CD14-positive monocyte (primary cell): Measurements from ENCODE around the gene ARHGEF18. TPM values are rescaled to one million over a fixed set of nuclear protein-coding genes. Genes with fewer than 3 reads are reported as not detected.

ENCODE experiments used
- DNase-seq, 3 donors: peaks; one replicate each; pipeline ENCODE4 v3.0.0-alpha.2; 2011 to 2022
- H2AFZ ChIP-seq: 2 replicates; pipeline ENCODE4 v1.6.0; 2012; ENCODE audit warnings: mild to moderate bottlenecking, low read depth, low read length, inconsistent platforms; ENCODE audit not compliant: insufficient read depth, poor library complexity, severe bottlenecking
- H3K27ac ChIP-seq, 2 donors: 1 replicate in 1 of 2; 2 replicates in 1 of 2; pipeline ENCODE4 v1.5.1; 2012 to 2013; ENCODE audit warnings: low read length in 2 of 2, control low read depth in 1 of 2, inconsistent platforms in 1 of 2, low read depth in 1 of 2, mild to moderate bottlenecking in 1 of 2
- H3K27me3 ChIP-seq, 2 donors: one replicate each; pipeline versions ENCODE4 v1.6.0 to v1.6.1; 2011 to 2013; ENCODE audit warnings: low read length in 2 of 2; ENCODE audit not compliant: control insufficient read depth in 2 of 2, insufficient read depth in 2 of 2
- H3K36me3 ChIP-seq, 2 donors: replicated peaks in 1 of 2; 1 replicate in 1 of 2; 2 replicates in 1 of 2; pipeline versions ENCODE4 v1.5.1 to v1.6.1; 2012 to 2013; ENCODE audit warnings: low read length in 2 of 2, control low read depth in 1 of 2, inconsistent platforms in 1 of 2, mild to moderate bottlenecking in 1 of 2; ENCODE audit not compliant: insufficient read depth in 2 of 2, control insufficient read depth in 1 of 2
- H3K4me1 ChIP-seq, 2 donors: 1 replicate in 1 of 2; 2 replicates in 1 of 2; pipeline versions ENCODE4 v1.5.1 to v1.6.1; 2012 to 2013; ENCODE audit warnings: low read length in 2 of 2, control low read depth in 1 of 2, inconsistent platforms in 1 of 2, mild to moderate bottlenecking in 1 of 2, moderate library complexity in 1 of 2; ENCODE audit not compliant: insufficient read depth in 2 of 2, control insufficient read depth in 1 of 2
- H3K4me2 ChIP-seq: replicated peaks from 2 replicates; pipeline ENCODE3; 2012; ENCODE audit warnings: low read length, moderate library complexity, mild to moderate bottlenecking; ENCODE audit not compliant: poor library complexity, severe bottlenecking; ENCODE audit errors: extremely low read depth
- H3K4me3 ChIP-seq, 3 experiments: fragments of 200-600 bp in 1 of 3; sonication (generic) in 1 of 3; replicated peaks in 1 of 3; 1 replicate in 2 of 3; 2 replicates in 1 of 3; pipeline ENCODE4 v1.5.1; 2011 to 2013; ENCODE audit warnings: low read length in 3 of 3, mild to moderate bottlenecking in 3 of 3, control low read depth in 2 of 3, low read depth in 2 of 3, inconsistent platforms in 1 of 3, moderate library complexity in 1 of 3
- H3K79me2 ChIP-seq: 2 replicates; pipeline ENCODE4 v1.6.0; 2012; ENCODE audit warnings: mild to moderate bottlenecking, control low read depth, inconsistent platforms, low read length, moderate library complexity; ENCODE audit not compliant: insufficient read depth
- H3K9ac ChIP-seq: 2 replicates; pipeline ENCODE4 v1.6.0; 2017; ENCODE audit warnings: low read length, mild to moderate bottlenecking; ENCODE audit not compliant: insufficient read depth, poor library complexity, severe bottlenecking
- H3K9me3 ChIP-seq, 2 donors: replicated peaks in 1 of 2; 1 replicate in 1 of 2; 2 replicates in 1 of 2; pipeline versions ENCODE4 v1.5.1 to v1.6.1; 2012 to 2013; ENCODE audit warnings: low read length in 2 of 2, control low read depth in 1 of 2; ENCODE audit not compliant: control insufficient read depth in 1 of 2, insufficient read depth in 1 of 2
- H4K20me1 ChIP-seq: 2 replicates; pipeline ENCODE4 v1.6.0; 2012; ENCODE audit warnings: mild to moderate bottlenecking, low read length, control low read depth, moderate library complexity; ENCODE audit not compliant: insufficient read depth
- H3K27ac Mint-ChIP-seq, 7 donors: one replicate each; pipeline ENCODE4 v1.8.0; 2020; ENCODE audit warnings: mild to moderate bottlenecking in 7 of 7, mixed read lengths in 7 of 7, moderate library complexity in 6 of 7, inconsistent platforms in 2 of 7
- H3K27me3 Mint-ChIP-seq, 3 donors: one replicate each; pipeline ENCODE4 v1.8.0; 2021 to 2022; ENCODE audit warnings: low read depth in 3 of 3, mild to moderate bottlenecking in 3 of 3, mixed read lengths in 3 of 3, moderate library complexity in 3 of 3, inconsistent platforms in 1 of 3
- H3K36me3 Mint-ChIP-seq, 2 donors: one replicate each; pipeline ENCODE4 v1.8.0; 2020; ENCODE audit warnings: mixed read lengths in 2 of 2, inconsistent platforms in 1 of 2, mild to moderate bottlenecking in 1 of 2
- H3K4me1 Mint-ChIP-seq: one replicate; pipeline ENCODE4 v1.8.0; 2020; ENCODE audit warnings: mild to moderate bottlenecking, mixed read lengths
- H3K4me3 Mint-ChIP-seq, 2 donors: one replicate each; pipeline ENCODE4 v1.8.0; 2020; ENCODE audit warnings: mild to moderate bottlenecking in 2 of 2, mixed read lengths in 2 of 2, moderate library complexity in 1 of 2
- H3K9me3 Mint-ChIP-seq, 7 donors: one replicate each; pipeline ENCODE4 v1.8.0; 2020 to 2022; ENCODE audit warnings: mixed read lengths in 7 of 7, mild to moderate bottlenecking in 6 of 7, moderate library complexity in 6 of 7, inconsistent platforms in 2 of 7
- WGBS: methylation state at CpG from one replicate; pipeline ENCODE4 v1.1.5; 2013; ENCODE audit warnings: missing lambda C conversion rate; ENCODE audit not compliant: insufficient coverage; 5-methylcytosine and 5-hydroxymethylcytosine counted together
- intact Hi-C, 2 donors: fragments of 100-400 bp; cut with micrococcal nuclease; formaldehyde crosslinking; loops; one replicate each; pipeline versions ENCODE4 v1.15.0 to v1.15.1; 2023
- polyA plus RNA-seq, 3 donors: library from polyadenylated mRNA; depleted of rRNA in 1 of 3; unstranded in 2 of 3; stranded (reverse) in 1 of 3; fragments of 300-500 nt in 2 of 3; fragments of >200 nt in 1 of 3; fragmentation: Illumina TruSeq in 2 of 3; gene quantifications; 1 replicate in 2 of 3; 2 replicates in 1 of 3; pipeline ENCODE4 v1.2.3, GENCODE V29; 2012 to 2021
- TF ChIP-seq, protein P1 (sequence below): fragments of 200-600 bp; IDR thresholded peaks from one replicate; pipeline ENCODE4 v1.8.0; 2022; ENCODE audit warnings: antibody characterized with exemption, mild to moderate bottlenecking

ARHGEF18 gene
- polyA plus RNA-seq, 3 donors: 0.46 to 18.9 (median 0.87) TPM

GRCh38 chr19:7318176-7318575 is 30.6 kb upstream of the ARHGEF18 start:
- no peaks in the 10 kb centered on the region for H3K4me1 Mint-ChIP-seq
- no peak overlapping the region for H2AFZ ChIP-seq
- no CpG with 5 or more reads among the region's 2 CpGs for WGBS
- no peak overlapping the region for H3K4me3 Mint-ChIP-seq
- no peaks in the 10 kb centered on the region for H3K9me3 ChIP-seq
- no peaks in the 10 kb centered on the region for H3K4me1 ChIP-seq
- H3K9ac ChIP-seq: no peak overlapping the region
- intact Hi-C loops: no loop called here
- no peaks in the 10 kb centered on the region for H3K36me3 ChIP-seq
- H3K36me3 Mint-ChIP-seq: no peaks in the 10 kb centered on the region
- peaks cover 0 to 4% (median 0%) of the 10 kb centered on the region in 3 donors for H3K27me3 Mint-ChIP-seq
- no peaks in the 10 kb centered on the region for H3K79me2 ChIP-seq
- TF ChIP-seq, protein P1, sequence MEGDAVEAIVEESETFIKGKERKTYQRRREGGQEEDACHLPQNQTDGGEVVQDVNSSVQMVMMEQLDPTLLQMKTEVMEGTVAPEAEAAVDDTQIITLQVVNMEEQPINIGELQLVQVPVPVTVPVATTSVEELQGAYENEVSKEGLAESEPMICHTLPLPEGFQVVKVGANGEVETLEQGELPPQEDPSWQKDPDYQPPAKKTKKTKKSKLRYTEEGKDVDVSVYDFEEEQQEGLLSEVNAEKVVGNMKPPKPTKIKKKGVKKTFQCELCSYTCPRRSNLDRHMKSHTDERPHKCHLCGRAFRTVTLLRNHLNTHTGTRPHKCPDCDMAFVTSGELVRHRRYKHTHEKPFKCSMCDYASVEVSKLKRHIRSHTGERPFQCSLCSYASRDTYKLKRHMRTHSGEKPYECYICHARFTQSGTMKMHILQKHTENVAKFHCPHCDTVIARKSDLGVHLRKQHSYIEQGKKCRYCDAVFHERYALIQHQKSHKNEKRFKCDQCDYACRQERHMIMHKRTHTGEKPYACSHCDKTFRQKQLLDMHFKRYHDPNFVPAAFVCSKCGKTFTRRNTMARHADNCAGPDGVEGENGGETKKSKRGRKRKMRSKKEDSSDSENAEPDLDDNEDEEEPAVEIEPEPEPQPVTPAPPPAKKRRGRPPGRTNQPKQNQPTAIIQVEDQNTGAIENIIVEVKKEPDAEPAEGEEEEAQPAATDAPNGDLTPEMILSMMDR: no peak
- no peak overlapping the region for H3K4me2 ChIP-seq
- no peak overlapping the region for H3K4me3 ChIP-seq
- H3K27ac Mint-ChIP-seq: no peak overlapping the region
- DNase-seq: no peak
- H3K27ac ChIP-seq: no peak overlapping the region
- peaks cover 2 to 10% (median 8%) of the 10 kb centered on the region in 7 donors for H3K9me3 Mint-ChIP-seq
- no peaks in the 10 kb centered on the region for H4K20me1 ChIP-seq
- no peaks in the 10 kb centered on the region for H3K27me3 ChIP-seq

DNA sequence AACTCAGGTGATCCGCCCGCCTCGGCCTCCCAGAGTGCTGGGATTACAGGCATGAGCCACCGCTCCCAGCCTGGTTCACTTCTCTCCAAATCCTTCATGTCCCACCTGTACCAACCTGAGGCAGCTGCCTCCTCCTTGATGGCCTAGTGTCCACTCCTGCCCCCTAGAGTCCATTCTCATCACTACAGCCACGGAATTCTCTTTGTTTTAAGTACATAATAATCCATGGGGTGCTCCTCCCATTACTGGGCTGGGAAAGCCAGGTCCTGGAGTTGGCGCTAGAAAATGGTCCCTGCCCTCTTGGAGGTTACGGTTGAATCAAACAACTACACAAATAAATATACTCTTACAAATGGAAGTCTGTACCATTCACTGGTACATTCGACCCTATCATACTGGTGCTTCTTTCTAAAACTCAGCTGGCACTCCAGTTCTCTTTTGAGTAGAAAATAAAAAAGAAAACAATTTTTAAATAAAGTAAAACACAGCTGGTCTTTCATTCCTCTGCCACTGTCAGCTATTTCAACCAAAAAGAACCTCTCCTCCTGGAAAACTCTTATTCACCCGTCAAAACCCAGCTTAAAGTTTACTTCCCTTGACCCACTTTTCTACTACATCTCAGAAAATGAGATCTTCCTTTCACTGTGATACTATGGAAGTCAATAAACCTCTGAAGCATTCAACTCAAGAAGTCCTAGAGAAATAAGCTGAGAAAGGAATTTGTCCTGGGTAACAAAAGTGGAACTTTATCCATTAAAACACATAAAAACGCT is 22.4 kb upstream of the ARHGEF18 start:
- 76% methylated on average over 7 of the region's 10 CpGs for WGBS
- Histone ChIP-seq H4K20me1 (no peaks in the 10 kb centered on the region), H3K36me3 (no peaks in the 10 kb centered on the region), H3K79me2 (no peaks in the 10 kb centered on the region), H3K9me3 (peaks cover 0 to 4% of the 10 kb centered on the region in 2 donors), H3K27ac (no peak overlapping the region), H3K9ac (no peak overlapping the region), H2AFZ (no peak overlapping the region), H3K4me3 (no peak overlapping the region), H3K4me2 (no peak overlapping the region), H3K27me3 (no peaks in the 10 kb centered on the region), H3K4me1 (no peaks in the 10 kb centered on the region)
- Mint-ChIP-seq H3K4me3 (no peak overlapping the region), H3K27ac (no peak overlapping the region), H3K9me3 (peaks cover 0 to 9% (median 4%) of the 10 kb centered on the region in 7 donors), H3K27me3 (peaks cover 0 to 1% (median 0%) of the 10 kb centered on the region in 3 donors), H3K36me3 (no peaks in the 10 kb centered on the region), H3K4me1 (peaks cover 4% of the 10 kb centered on the region)
- intact Hi-C loops: no loop called here
- DNase-seq: peak in 1 of 3 donors; percentile 26
- TF ChIP-seq, protein P1: peak; percentile 59
